ENCODE measurements around the gene PRRT3. TPM values are rescaled to one million over a fixed set of nuclear protein-coding genes. Genes with fewer than 3 reads are reported as not detected.

The PRRT3 gene
- total and polyA plus RNA-seq, 9 of the 15 experiments (the other 6 are each of a cell fraction or from before 2014, with no cell fraction given), result 0.06 to 1.9 (median 1.2) TPM

DNA sequence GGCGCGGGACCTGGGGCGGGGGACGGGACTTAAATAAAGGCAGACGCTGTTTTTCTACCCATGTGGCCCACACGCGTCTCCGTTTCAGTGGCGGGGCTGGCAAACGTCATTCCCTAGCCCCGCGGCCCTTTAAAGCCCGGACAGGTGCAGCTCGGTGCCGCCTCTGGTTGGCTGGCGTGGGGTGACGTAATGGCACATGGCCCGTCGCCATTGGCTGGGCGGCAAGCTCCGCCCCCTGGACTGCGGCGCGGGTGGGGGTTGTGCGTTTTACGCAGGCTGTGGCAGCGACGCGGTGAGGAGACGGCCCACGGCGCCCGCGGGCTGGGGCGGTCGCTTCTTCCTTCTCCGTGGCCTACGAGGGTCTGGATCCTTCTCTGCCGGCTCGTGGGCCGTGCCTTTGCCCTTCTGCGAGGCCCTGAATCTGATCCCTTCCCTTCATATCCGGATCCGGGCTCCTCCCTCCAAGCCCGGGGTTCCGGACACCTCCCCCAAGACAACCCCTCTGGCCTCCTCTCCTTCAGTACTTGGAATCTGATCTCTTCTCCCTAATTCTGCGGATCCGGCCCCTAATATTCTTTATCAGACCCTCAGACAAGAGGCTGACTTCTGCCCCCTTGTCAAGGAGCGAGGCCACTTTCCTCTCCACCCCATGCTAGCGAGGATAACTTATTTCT is 18.5 kb downstream of the PRRT3 start, which contains the start of gene CRELD1:
Gene CRELD1, plus strand, starts transcription at position 274 of the 674 bp plus-strand sequence. CDS start 605 bp downstream, outside the sequence.
- DNase-seq (ENCODE audit: extremely low read depth in 1 of 4, low spot score in 3 of 4) (peak; percentile 97 to 99 (median 98)), ATAC-seq (peak; percentile 93), FAIRE-seq (peak; percentile 93)
- ChIA-PET POLR2A (interaction anchor here (0.5 to 3.4 kb wide), 21 partner anchors 10 to 385 kb away, joined by 3 to 15 read pairs (median 4); partner anchors contain the start of genes BRPF1, EMC3, IL17RC and IL17RE), CTCF (ENCODE audit: low intra/inter-chr PET ratio) (interaction anchor here (0.5 to 1.3 kb wide), 6 partner anchors 82 to 574 kb away, joined by 3 to 5 read pairs (median 4); partner anchors contain the start of gene IRAK2)
- peaks cover 11 to 39% of the 10 kb centered on the region in 2 experiments; a peak in 4 of 5 replicates for H3K4me1 ChIP-seq (replicated peaks in 1 of 2; ENCODE audit: control insufficient read depth in 2 of 2, insufficient read depth in 2 of 2, low read length in 2 of 2)
- no peaks in the 10 kb centered on the region for H3K27me3 ChIP-seq (ENCODE audit: control insufficient read depth in 2 of 2, insufficient read depth in 2 of 2, low read length in 2 of 2)
- under 1% methylated on average over 41 of the region's 50 CpGs for WGBS (ENCODE audit: insufficient coverage, low coverage, missing lambda C conversion rate)
- H3K4me3 ChIP-seq, result peak within 1 kb of the TSS; percentile 57
- peaks cover 29% of the 10 kb centered on the region for H3K36me3 ChIP-seq (ENCODE audit: control insufficient read depth, insufficient read depth, low read length)
- intact Hi-C loops (cut with micrococcal nuclease) (loop anchor here (2.0 to 10.0 kb wide), 6 partner anchors 43 to 291 kb away; partner anchors contain the start of gene VHL), in situ Hi-C loops (cut with MboI) (no loop called here)
- no peaks in the 10 kb centered on the region for H3K9me3 ChIP-seq (replicated peaks; ENCODE audit: control insufficient read depth, insufficient read depth, low read depth, low read length)
- H4K20me1 ChIP-seq (replicated peaks; ENCODE audit: control insufficient read depth, insufficient read depth, low read length), result no peaks in the 10 kb centered on the region
- no TSS peak for BruUV-seq (replicated peaks)
- peaks cover 20% of the 10 kb centered on the region for H3K79me2 ChIP-seq (ENCODE audit: control insufficient read depth, insufficient read depth, low read length)
- H3K27ac ChIP-seq (ENCODE audit: extremely low read depth, low read depth, low read length), result peak within 1 kb of the TSS; percentile 88
- H3K9me1 ChIP-seq (ENCODE audit: control insufficient read depth, insufficient read depth, low read length), result no peaks in the 10 kb centered on the region
- H3K4me2 ChIP-seq (ENCODE audit: insufficient read depth, low read length), result peak within 1 kb of the TSS; percentile 81
- H2AFZ ChIP-seq (ENCODE audit: low read depth, low read length), result peak within 1 kb of the TSS; percentile 89
- H3K9ac ChIP-seq (ENCODE audit: insufficient read depth in 1 of 2, low read depth in 2 of 2, low read length in 2 of 2), result peak within 1 kb of the TSS; percentile 76 to 99
- no peak for TF ChIP-seq ZNF311 (CRISPR knock-in tag; IDR thresholded peaks at IDR 0.05)
- TF ChIP-seq SMARCE1 (IDR thresholded peaks at IDR 0.05), result 0 out of 2 replicates have a peak, but pooled peaks have one; percentile 15
- TF ChIP-seq ZNF644 (tag; IDR thresholded peaks at IDR 0.05; ENCODE audit: low read depth), result peak; percentile 49; the same call in 1 of the 2 replicates
- peak; percentile 87 for TF ChIP-seq ETV1 (tag; conservative IDR thresholded peaks at IDR 0.05; ENCODE audit: low read depth)
- TF ChIP-seq ZNF740 (CRISPR knock-in tag; IDR thresholded peaks at IDR 0.05), result peak; percentile 71
- no peak for TF ChIP-seq ZNF740 (tag; IDR thresholded peaks at IDR 0.05)
- TF ChIP-seq ZNF511 (CRISPR knock-in tag; IDR thresholded peaks at IDR 0.05), result peak; percentile 17
- peak; percentile 86; the same call in 1 of the 2 replicates for TF ChIP-seq ZNF282 (CRISPR knock-in tag; IDR thresholded peaks at IDR 0.05)
- peak; percentile 88 for TF ChIP-seq JUN (IDR thresholded peaks at IDR 0.05; ENCODE audit: borderline replicate concordance, low read depth, low read length)
- TF ChIP-seq JUN (CRISPR knock-in tag; IDR thresholded peaks at IDR 0.05; ENCODE audit: borderline replicate concordance), result peak; percentile 11; the same call in 1 of the 2 replicates
- TF ChIP-seq, protein P1, sequence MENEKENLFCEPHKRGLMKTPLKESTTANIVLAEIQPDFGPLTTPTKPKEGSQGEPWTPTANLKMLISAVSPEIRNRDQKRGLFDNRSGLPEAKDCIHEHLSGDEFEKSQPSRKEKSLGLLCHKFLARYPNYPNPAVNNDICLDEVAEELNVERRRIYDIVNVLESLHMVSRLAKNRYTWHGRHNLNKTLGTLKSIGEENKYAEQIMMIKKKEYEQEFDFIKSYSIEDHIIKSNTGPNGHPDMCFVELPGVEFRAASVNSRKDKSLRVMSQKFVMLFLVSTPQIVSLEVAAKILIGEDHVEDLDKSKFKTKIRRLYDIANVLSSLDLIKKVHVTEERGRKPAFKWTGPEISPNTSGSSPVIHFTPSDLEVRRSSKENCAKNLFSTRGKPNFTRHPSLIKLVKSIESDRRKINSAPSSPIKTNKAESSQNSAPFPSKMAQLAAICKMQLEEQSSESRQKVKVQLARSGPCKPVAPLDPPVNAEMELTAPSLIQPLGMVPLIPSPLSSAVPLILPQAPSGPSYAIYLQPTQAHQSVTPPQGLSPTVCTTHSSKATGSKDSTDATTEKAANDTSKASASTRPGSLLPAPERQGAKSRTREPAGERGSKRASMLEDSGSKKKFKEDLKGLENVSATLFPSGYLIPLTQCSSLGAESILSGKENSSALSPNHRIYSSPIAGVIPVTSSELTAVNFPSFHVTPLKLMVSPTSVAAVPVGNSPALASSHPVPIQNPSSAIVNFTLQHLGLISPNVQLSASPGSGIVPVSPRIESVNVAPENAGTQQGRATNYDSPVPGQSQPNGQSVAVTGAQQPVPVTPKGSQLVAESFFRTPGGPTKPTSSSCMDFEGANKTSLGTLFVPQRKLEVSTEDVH (IDR thresholded peaks at IDR 0.05; ENCODE audit: low read depth, partially characterized antibody), result peak; percentile 72
- peak; percentile 95 for TF ChIP-seq CREM (IDR thresholded peaks at IDR 0.05; ENCODE audit: low read depth)
- no peak for TF ChIP-seq PREB (CRISPR knock-in tag; IDR thresholded peaks at IDR 0.05)

All from K562 (cell line).